HepG2 (cell line): ENCODE results near the gene ATP9A. TPM values are rescaled to one million over a fixed set of nuclear protein-coding genes. Genes with fewer than 3 reads are reported as not detected.

Experiments used
- CEBPG ChIP-seq: IDR thresholded peaks from 2 replicates; pipeline ENCODE4 v1.6.1; 2016
- DNMT1 ChIP-seq: sonication (generic); formaldehyde crosslinking; IDR thresholded peaks from 2 replicates; pipeline ENCODE4 v1.5.1; 2020; ENCODE audit warnings: mild to moderate bottlenecking, missing genetic modification reagents
- E2F2 ChIP-seq: sonication (generic); formaldehyde crosslinking; IDR thresholded peaks from 2 replicates; pipeline ENCODE4 v1.4.0; 2020; ENCODE audit warnings: missing genetic modification reagents, borderline replicate concordance
- IRF9 ChIP-seq: sonication (generic); formaldehyde crosslinking; IDR thresholded peaks from 2 replicates; pipeline ENCODE4 v1.8.0; 2022; ENCODE audit warnings: missing genetic modification reagents, mild to moderate bottlenecking, borderline replicate concordance
- ISX ChIP-seq: sonication (generic); formaldehyde crosslinking; conservative IDR thresholded peaks from 2 replicates; pipeline ENCODE4 v1.5.0; 2020; ENCODE audit warnings: missing genetic modification reagents
- KLF13 ChIP-seq: sonication (generic); formaldehyde crosslinking; IDR thresholded peaks from 2 replicates; pipeline ENCODE4 v1.4.0; 2020; ENCODE audit warnings: mild to moderate bottlenecking, missing genetic modification reagents
- KLF6 ChIP-seq: IDR thresholded peaks from 2 replicates; pipeline ENCODE4 v1.8.0; 2016; ENCODE audit warnings: missing biosample characterization, missing genetic modification reagents
- MIXL1 ChIP-seq: IDR thresholded peaks from 2 replicates; pipeline ENCODE4 v1.6.1; 2016
- RFX3 ChIP-seq: IDR thresholded peaks from 2 replicates; pipeline ENCODE4 v1.6.1; 2016; ENCODE audit warnings: missing biosample characterization, missing genetic modification reagents
- RFXAP ChIP-seq: sonication (generic); formaldehyde crosslinking; IDR thresholded peaks from 2 replicates; pipeline ENCODE4 v1.4.0; 2020; ENCODE audit warnings: missing genetic modification reagents, borderline replicate concordance
- SIN3A ChIP-seq: IDR thresholded peaks from 2 replicates; pipeline ENCODE4 v1.6.1; 2011; ENCODE audit warnings: low read depth, mild to moderate bottlenecking, control low read depth, low read length, borderline replicate concordance
- SRSF4 ChIP-seq: fragments of 200-400 bp; formaldehyde crosslinking; IDR thresholded peaks from one replicate; pipeline ENCODE4 v1.6.1; 2018; ENCODE audit warnings: mild to moderate bottlenecking, low read depth, low read length, moderate library complexity; ENCODE audit not compliant: poor library complexity, severe bottlenecking
- ZBED4 ChIP-seq: sonication (generic); formaldehyde crosslinking; IDR thresholded peaks from 2 replicates; pipeline ENCODE4 v1.4.0; 2020; ENCODE audit warnings: missing genetic modification reagents, borderline replicate concordance
- ZBTB46 ChIP-seq: sonication (generic); formaldehyde crosslinking; IDR thresholded peaks from 2 replicates; pipeline ENCODE4 v1.4.0; 2020; ENCODE audit warnings: mild to moderate bottlenecking, missing genetic modification reagents, borderline replicate concordance
- ZFAT ChIP-seq: sonication (generic); formaldehyde crosslinking; conservative IDR thresholded peaks from 2 replicates; pipeline ENCODE4 v1.8.1; 2023; ENCODE audit warnings: missing genetic modification reagents, inconsistent platforms
- ZNF251 ChIP-seq: sonication (generic); formaldehyde crosslinking; IDR thresholded peaks from 2 replicates; pipeline ENCODE4 v1.9.0; 2021; ENCODE audit warnings: mild to moderate bottlenecking, missing genetic modification reagents
- ZSCAN25 ChIP-seq: sonication (generic); formaldehyde crosslinking; IDR thresholded peaks from 2 replicates; pipeline ENCODE4 v1.8.0; 2022; ENCODE audit warnings: mild to moderate bottlenecking, missing genetic modification reagents
- polyA plus RNA-seq, 8 experiments: library from polyadenylated mRNA; depleted of rRNA in 3 of 8; stranded (reverse) in 7 of 8; unstranded in 1 of 8; fragments of >200 nt; fragmentation: Illumina TruSeq in 4 of 8; extraction: Trizol in 4 of 8; gene quantifications; 2 replicates each; pipeline versions ENCODE4 v1.2.1 to v1.2.3, GENCODE V29; 2011 to 2016; ENCODE audit warnings: low read depth in 4 of 8, missing spikeins in 1 of 8, mixed read lengths in 1 of 8; ENCODE audit not compliant: insufficient read depth in 1 of 8
- total RNA-seq, 5 experiments: library from RNA; depleted of rRNA; stranded (reverse); fragments of >200 nt; fragmentation: Illumina TruSeq; extraction: Trizol; gene quantifications; 2 replicates each; pipeline ENCODE4 v1.2.3, GENCODE V29; 2016; ENCODE audit warnings: low read depth in 1 of 5
- TF ChIP-seq, protein P1 (sequence below): sonication (generic); formaldehyde crosslinking; IDR thresholded peaks from 2 replicates; pipeline ENCODE4 v1.8.1; 2023; ENCODE audit warnings: missing genetic modification reagents, inconsistent platforms, borderline replicate concordance
- TF ChIP-seq, protein P2 (sequence below): IDR thresholded peaks from 2 replicates; pipeline ENCODE4 v1.6.1; 2016; ENCODE audit warnings: low read depth, borderline replicate concordance

ATP9A gene
- total and polyA plus RNA-seq, 2 of the 13 experiments (the other 11 are each of a cell fraction or from before 2014, with no cell fraction given), result 11.8 to 18.5 TPM

- TF ChIP-seq RFXAP (CRISPR knock-in tag), result no peak
- TF ChIP-seq ISX (CRISPR knock-in tag), result no peak
- peak; percentile 53; the same call in 1 of the 2 replicates for TF ChIP-seq ZSCAN25 (CRISPR knock-in tag)
- TF ChIP-seq SIN3A, result 0 out of 2 replicates have a peak, but pooled peaks have one; percentile 13
- no peak for TF ChIP-seq DNMT1 (CRISPR knock-in tag)
- TF ChIP-seq ZBTB46, result no peak
- no peak for TF ChIP-seq KLF6
- no peak for TF ChIP-seq RFX3 (CRISPR knock-in tag)
- TF ChIP-seq IRF9 (CRISPR knock-in tag), result no peak; the same call in 1 of the 2 replicates
- peak; percentile 40; the same call in 1 of the 2 replicates for TF ChIP-seq CEBPG (CRISPR knock-in tag)
- no peak for TF ChIP-seq ZFAT
- TF ChIP-seq, protein P1, sequence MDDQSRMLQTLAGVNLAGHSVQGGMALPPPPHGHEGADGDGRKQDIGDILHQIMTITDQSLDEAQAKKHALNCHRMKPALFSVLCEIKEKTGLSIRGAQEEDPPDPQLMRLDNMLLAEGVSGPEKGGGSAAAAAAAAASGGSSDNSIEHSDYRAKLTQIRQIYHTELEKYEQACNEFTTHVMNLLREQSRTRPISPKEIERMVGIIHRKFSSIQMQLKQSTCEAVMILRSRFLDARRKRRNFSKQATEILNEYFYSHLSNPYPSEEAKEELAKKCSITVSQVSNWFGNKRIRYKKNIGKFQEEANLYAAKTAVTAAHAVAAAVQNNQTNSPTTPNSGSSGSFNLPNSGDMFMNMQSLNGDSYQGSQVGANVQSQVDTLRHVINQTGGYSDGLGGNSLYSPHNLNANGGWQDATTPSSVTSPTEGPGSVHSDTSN (CRISPR knock-in tag), result no peak
- TF ChIP-seq ZNF251 (CRISPR knock-in tag), result no peak
- TF ChIP-seq KLF13 (CRISPR knock-in tag), result no peak
- TF ChIP-seq E2F2 (CRISPR knock-in tag), result no peak
- no peak for TF ChIP-seq SRSF4
- no peak for TF ChIP-seq ZBED4
- TF ChIP-seq, protein P2, sequence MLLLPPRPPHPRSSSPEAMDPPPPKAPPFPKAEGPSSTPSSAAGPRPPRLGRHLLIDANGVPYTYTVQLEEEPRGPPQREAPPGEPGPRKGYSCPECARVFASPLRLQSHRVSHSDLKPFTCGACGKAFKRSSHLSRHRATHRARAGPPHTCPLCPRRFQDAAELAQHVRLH (CRISPR knock-in tag), result no peak
- no peak for TF ChIP-seq MIXL1 (CRISPR knock-in tag)
These were observed 47.3 kb upstream of the ATP9A start (continued) for GRCh38 chr20:51815383-51816076.
